Hepatocyte (in vitro differentiated cells): ENCODE results near the gene SCAPER. TPM values are rescaled to one million over a fixed set of nuclear protein-coding genes. Genes with fewer than 3 reads are reported as not detected.

Experiments used
- DNase-seq: peaks from one replicate; pipeline ENCODE4 v3.0.0-alpha.2; 2016; ENCODE audit warnings: low spot score
- H2AFZ ChIP-seq: fragments of 200-600 bp; sonication (generic); 2 replicates; pipeline ENCODE4 v1.6.0; 2016; ENCODE audit warnings: antibody characterized with exemption, mild to moderate bottlenecking
- H3K27ac ChIP-seq: fragments of 200-600 bp; sonication (generic); 2 replicates; pipeline ENCODE4 v1.5.1; 2016; ENCODE audit warnings: mild to moderate bottlenecking
- H3K27me3 ChIP-seq: fragments of 200-600 bp; sonication (generic); 2 replicates; pipeline ENCODE4 v1.6.1; 2016
- H3K36me3 ChIP-seq: fragments of 200-600 bp; sonication (generic); replicated peaks from 2 replicates; pipeline ENCODE4 v1.5.1; 2016; ENCODE audit warnings: low read depth; ENCODE audit not compliant: insufficient read depth
- H3K4me1 ChIP-seq: fragments of 200-600 bp; sonication (generic); 2 replicates; pipeline ENCODE4 v1.5.1; 2016; ENCODE audit warnings: mild to moderate bottlenecking, moderate library complexity; ENCODE audit not compliant: insufficient read depth
- H3K4me2 ChIP-seq: fragments of 200-600 bp; sonication (generic); 2 replicates; pipeline ENCODE4 v1.6.0; 2016
- H3K4me3 ChIP-seq: fragments of 200-600 bp; sonication (generic); 2 replicates; pipeline ENCODE4 v1.5.1; 2016; ENCODE audit warnings: mild to moderate bottlenecking
- H3K79me2 ChIP-seq: fragments of 200-600 bp; sonication (generic); 2 replicates; pipeline ENCODE4 v1.6.0; 2017; ENCODE audit warnings: mild to moderate bottlenecking
- H3K9me2 ChIP-seq: fragments of 200-600 bp; sonication (generic); replicated peaks from 2 replicates; pipeline ENCODE4 v1.6.0; 2017; ENCODE audit warnings: mild to moderate bottlenecking; ENCODE audit not compliant: insufficient read depth
- H3K9me3 ChIP-seq: fragments of 200-600 bp; sonication (generic); 2 replicates; pipeline ENCODE4 v1.5.1; 2016; ENCODE audit warnings: low read depth, mild to moderate bottlenecking
- H4K20me1 ChIP-seq: fragments of 200-600 bp; sonication (generic); 2 replicates; pipeline ENCODE4 v1.6.0; 2016; ENCODE audit warnings: mild to moderate bottlenecking; ENCODE audit not compliant: insufficient read depth, poor library complexity, severe bottlenecking
- EZH2 ChIP-seq: fragments of 200-600 bp; sonication (generic); IDR thresholded peaks from 2 replicates; pipeline ENCODE4 v1.6.1; 2016; ENCODE audit warnings: antibody characterized with exemption, mild to moderate bottlenecking, borderline replicate concordance
- EZH2phosphoT487 ChIP-seq: fragments of 200-600 bp; sonication (generic); IDR thresholded peaks from one replicate; pipeline ENCODE4 v1.6.1; 2018; ENCODE audit warnings: antibody characterized with exemption, mild to moderate bottlenecking, low read depth, moderate library complexity; ENCODE audit not compliant: unreplicated experiment, severe bottlenecking
- WGBS: methylation state at CpG from one replicate; pipeline ENCODE4 v1.1.6; 2016; ENCODE audit warnings: low lambda C conversion rate; ENCODE audit errors: missing lambda C conversion rate; 5-methylcytosine and 5-hydroxymethylcytosine counted together
- polyA plus RNA-seq: library from polyadenylated mRNA; unstranded; fragments of >200 nt; fragmentation: Nextera tagmentation; extraction: Ambion mirVana; gene quantifications from 2 replicates; pipeline ENCODE4 v1.2.1, GENCODE V29; 2016
- total RNA-seq: library from RNA; depleted of rRNA; stranded (reverse); fragments of >200 nt; gene quantifications from 2 replicates; pipeline ENCODE4 v1.2.3, GENCODE V29; 2014
- TF ChIP-seq, protein P1 (sequence below): fragments of 200-600 bp; sonication (generic); IDR thresholded peaks from 2 replicates; pipeline ENCODE4 v1.5.1; 2016; ENCODE audit warnings: antibody characterized with exemption, mild to moderate bottlenecking; ENCODE audit not compliant: poor library complexity

The SCAPER gene
- total and polyA plus RNA-seq, 2 experiments from 2014 or later: 20.8 to 27.4 TPM

DNA sequence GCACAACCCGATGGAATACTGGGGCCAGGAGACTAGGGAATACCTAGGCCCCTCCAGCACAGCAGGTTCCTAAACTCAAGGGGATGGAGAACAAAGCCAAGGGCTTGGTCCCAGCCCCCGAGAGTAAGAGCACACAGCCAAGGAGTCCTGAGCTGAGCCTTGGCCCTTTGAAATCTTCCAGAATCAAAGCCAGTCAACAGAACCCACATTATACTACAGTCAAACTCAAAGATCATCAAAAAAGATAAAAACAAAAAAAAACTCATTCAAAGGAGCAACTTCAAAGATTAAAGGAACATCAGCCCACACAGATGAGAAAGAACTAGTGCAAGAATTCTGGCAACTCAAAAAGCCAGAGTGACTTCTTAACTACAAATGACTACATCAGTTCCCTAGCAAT, 351.6 kb downstream of the SCAPER start:
- no peaks in the 10 kb centered on the region for H3K9me2 ChIP-seq
- H3K4me1 ChIP-seq: no peaks in the 10 kb centered on the region
- H3K4me2 ChIP-seq: no peak overlapping the region
- no peak overlapping the region for H3K27ac ChIP-seq
- H4K20me1 ChIP-seq: no peaks in the 10 kb centered on the region
- H3K9me3 ChIP-seq: no peaks in the 10 kb centered on the region
- H3K36me3 ChIP-seq: no peaks in the 10 kb centered on the region
- H2AFZ ChIP-seq: no peak overlapping the region
- H3K4me3 ChIP-seq: no peak overlapping the region
- no peak for DNase-seq
- TF ChIP-seq, protein P1, sequence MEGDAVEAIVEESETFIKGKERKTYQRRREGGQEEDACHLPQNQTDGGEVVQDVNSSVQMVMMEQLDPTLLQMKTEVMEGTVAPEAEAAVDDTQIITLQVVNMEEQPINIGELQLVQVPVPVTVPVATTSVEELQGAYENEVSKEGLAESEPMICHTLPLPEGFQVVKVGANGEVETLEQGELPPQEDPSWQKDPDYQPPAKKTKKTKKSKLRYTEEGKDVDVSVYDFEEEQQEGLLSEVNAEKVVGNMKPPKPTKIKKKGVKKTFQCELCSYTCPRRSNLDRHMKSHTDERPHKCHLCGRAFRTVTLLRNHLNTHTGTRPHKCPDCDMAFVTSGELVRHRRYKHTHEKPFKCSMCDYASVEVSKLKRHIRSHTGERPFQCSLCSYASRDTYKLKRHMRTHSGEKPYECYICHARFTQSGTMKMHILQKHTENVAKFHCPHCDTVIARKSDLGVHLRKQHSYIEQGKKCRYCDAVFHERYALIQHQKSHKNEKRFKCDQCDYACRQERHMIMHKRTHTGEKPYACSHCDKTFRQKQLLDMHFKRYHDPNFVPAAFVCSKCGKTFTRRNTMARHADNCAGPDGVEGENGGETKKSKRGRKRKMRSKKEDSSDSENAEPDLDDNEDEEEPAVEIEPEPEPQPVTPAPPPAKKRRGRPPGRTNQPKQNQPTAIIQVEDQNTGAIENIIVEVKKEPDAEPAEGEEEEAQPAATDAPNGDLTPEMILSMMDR: no peak
- no peak for TF ChIP-seq EZH2phosphoT487
- no peak for TF ChIP-seq EZH2
- no peaks in the 10 kb centered on the region for H3K27me3 ChIP-seq
- no peaks in the 10 kb centered on the region for H3K79me2 ChIP-seq
- WGBS: 82% methylated on average over 2 of the region's 2 CpGs

DNA sequence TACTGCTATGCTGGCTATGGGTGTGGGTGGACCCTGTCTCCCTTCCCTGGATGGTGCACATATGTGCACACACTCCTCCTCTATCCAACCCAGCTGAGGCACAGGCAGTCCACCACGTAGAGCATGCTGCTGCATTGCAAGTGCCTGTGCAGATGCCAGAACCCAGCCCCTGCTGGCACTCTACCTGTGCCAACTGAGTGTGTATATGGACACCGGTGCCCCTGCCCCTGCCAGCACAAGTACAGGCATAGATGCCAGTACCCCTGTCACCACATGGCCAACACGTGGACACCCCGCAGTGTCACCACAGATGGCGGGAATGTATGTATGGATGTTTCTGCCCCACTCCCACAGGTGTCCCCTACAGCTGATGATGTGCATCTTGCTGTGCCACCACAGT, 352.0 kb downstream of the SCAPER start:
- no peaks in the 10 kb centered on the region for H3K4me1 ChIP-seq

DNA sequence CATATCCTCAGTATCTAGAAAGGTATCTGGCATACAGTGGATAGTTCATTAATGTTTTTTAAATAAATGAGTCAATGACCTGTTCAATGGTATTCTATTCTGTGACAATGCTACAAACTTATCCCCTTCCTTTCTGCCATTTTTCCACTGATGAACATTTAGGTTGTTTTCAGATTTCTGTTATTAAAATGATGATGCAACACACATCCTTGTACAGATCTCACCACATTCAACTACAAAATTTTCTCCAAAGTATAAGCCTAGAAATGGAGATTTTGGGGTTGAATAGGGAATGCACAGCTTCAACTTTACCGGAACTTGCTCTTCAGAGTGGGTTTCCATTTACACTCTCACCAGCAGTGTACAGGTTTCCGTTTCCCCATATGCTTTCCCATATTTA, 358.3 kb downstream of the SCAPER start:
- Histone ChIP-seq H2AFZ (no peak overlapping the region), H3K27me3 (no peaks in the 10 kb centered on the region), H3K9me2 (no peaks in the 10 kb centered on the region), H3K9me3 (no peaks in the 10 kb centered on the region), H3K27ac (no peak overlapping the region), H3K79me2 (no peaks in the 10 kb centered on the region), H3K4me2 (no peak overlapping the region), H3K4me3 (no peak overlapping the region), H3K4me1 (no peaks in the 10 kb centered on the region), H3K36me3 (no peaks in the 10 kb centered on the region), H4K20me1 (no peaks in the 10 kb centered on the region)
- TF ChIP-seq EZH2phosphoT487 (no peak), EZH2 (no peak)
- TF ChIP-seq, protein P1: no peak
- DNase-seq: no peak
- 91% methylated on average over 2 of the region's 2 CpGs for WGBS

More for the DNA sequence above, 352.0 kb downstream of the SCAPER start:
- TF ChIP-seq, protein P1: no peak
- no peak for TF ChIP-seq EZH2
- TF ChIP-seq EZH2phosphoT487: no peak
- Histone ChIP-seq H3K27me3 (no peaks in the 10 kb centered on the region), H3K79me2 (no peaks in the 10 kb centered on the region), H3K27ac (no peak overlapping the region), H3K36me3 (no peaks in the 10 kb centered on the region), H4K20me1 (no peaks in the 10 kb centered on the region), H3K4me2 (no peak overlapping the region), H2AFZ (no peak overlapping the region), H3K9me3 (no peaks in the 10 kb centered on the region), H3K9me2 (no peaks in the 10 kb centered on the region), H3K4me3 (no peak overlapping the region)
- DNase-seq: no peak
- WGBS: 97% methylated on average over 5 of the region's 5 CpGs

- Histone ChIP-seq H4K20me1 (no peaks in the 10 kb centered on the region), H3K27me3 (no peaks in the 10 kb centered on the region), H3K4me3 (no peak overlapping the region), H3K4me1 (peaks cover 7% of the 10 kb centered on the region), H2AFZ (no peak overlapping the region), H3K36me3 (no peaks in the 10 kb centered on the region), H3K79me2 (no peaks in the 10 kb centered on the region), H3K27ac (peak overlapping the region; percentile 44), H3K4me2 (peak overlapping the region; percentile 9), H3K9me2 (no peaks in the 10 kb centered on the region), H3K9me3 (no peaks in the 10 kb centered on the region)
- TF ChIP-seq EZH2 (no peak), EZH2phosphoT487 (no peak)
- TF ChIP-seq, protein P1: no peak
- WGBS: 22% methylated on average over 2 of the region's 2 CpGs
- no peak for DNase-seq
These were observed 371.1 kb downstream of the SCAPER start for GRCh38 chr15:76533995-76534394.
